ENCODE results near the gene INPP5J. TPM values are rescaled to one million over a fixed set of nuclear protein-coding genes. Genes with fewer than 3 reads are reported as not detected.

INPP5J gene
- total RNA-seq, 1 experiment from 2014 or later: 4.6 TPM

- no TSS peak for BruUV-seq (replicated peaks)
- intact Hi-C loops (cut with micrococcal nuclease; ENCODE audit: unreplicated experiment): no loop called here
- Histone ChIP-seq H3K27ac (ENCODE audit: low read depth, low read length, poor library complexity, severe bottlenecking) (no peak overlapping the region), H3K4me1 (ENCODE audit: insufficient read depth, low read length, poor library complexity, severe bottlenecking) (peaks cover 5% of the 10 kb centered on the region), H3K9me3 (ENCODE audit: low read depth, low read length, poor library complexity, severe bottlenecking) (no peaks in the 10 kb centered on the region), H3K4me3 (ENCODE audit: low read depth, low read length, poor library complexity, severe bottlenecking) (no peak overlapping the region), H3K36me3 (ENCODE audit: insufficient read depth, low read length, poor library complexity, severe bottlenecking) (no peaks in the 10 kb centered on the region), H3K27me3 (replicated peaks; ENCODE audit: insufficient read depth, low read depth, low read length, poor library complexity) (no peaks in the 10 kb centered on the region)
- TF ChIP-seq CTCF (conservative IDR thresholded peaks at IDR 0.05; ENCODE audit: low read depth, low read length) (no peak), EZH2 (IDR thresholded peaks at IDR 0.05; ENCODE audit: borderline replicate concordance, low read depth, low read length, poor library complexity, severe bottlenecking) (no peak)
- POLR2A ChIA-PET (ENCODE audit: low non-redundant PET): no interaction called here
- no peak for DNase-seq (ENCODE audit: low spot score)
- CTCF ChIA-PET: no interaction called here
Observed at GRCh38 chr22:31178859-31179258, 56.1 kb downstream of the INPP5J start.

- intact Hi-C loops (cut with micrococcal nuclease; ENCODE audit: unreplicated experiment): no loop called here
- Histone ChIP-seq H3K27ac (ENCODE audit: low read depth, low read length, poor library complexity, severe bottlenecking) (no peak overlapping the region), H3K36me3 (ENCODE audit: insufficient read depth, low read length, poor library complexity, severe bottlenecking) (no peaks in the 10 kb centered on the region), H3K9me3 (ENCODE audit: low read depth, low read length, poor library complexity, severe bottlenecking) (no peaks in the 10 kb centered on the region), H3K4me1 (ENCODE audit: insufficient read depth, low read length, poor library complexity, severe bottlenecking) (peaks cover 5% of the 10 kb centered on the region), H3K27me3 (replicated peaks; ENCODE audit: insufficient read depth, low read depth, low read length, poor library complexity) (no peaks in the 10 kb centered on the region), H3K4me3 (ENCODE audit: low read depth, low read length, poor library complexity, severe bottlenecking) (no peak overlapping the region)
- TF ChIP-seq EZH2 (IDR thresholded peaks at IDR 0.05; ENCODE audit: borderline replicate concordance, low read depth, low read length, poor library complexity, severe bottlenecking) (no peak), CTCF (conservative IDR thresholded peaks at IDR 0.05; ENCODE audit: low read depth, low read length) (no peak)
- CTCF ChIA-PET: no interaction called here
- BruUV-seq (replicated peaks): no TSS peak
- peak; percentile 50 for DNase-seq (ENCODE audit: low spot score)
- POLR2A ChIA-PET (ENCODE audit: low non-redundant PET): no interaction called here
Observed at GRCh38 chr22:31179345-31179744, 56.6 kb downstream of the INPP5J start.

GRCh38 chr22:31184015-31184414, 61.2 kb downstream of the INPP5J start:
- intact Hi-C loops (cut with micrococcal nuclease; ENCODE audit: unreplicated experiment): no loop called here
- Histone ChIP-seq H3K9me3 (ENCODE audit: low read depth, low read length, poor library complexity, severe bottlenecking) (no peaks in the 10 kb centered on the region), H3K36me3 (ENCODE audit: insufficient read depth, low read length, poor library complexity, severe bottlenecking) (no peaks in the 10 kb centered on the region), H3K27me3 (replicated peaks; ENCODE audit: insufficient read depth, low read depth, low read length, poor library complexity) (no peaks in the 10 kb centered on the region), H3K27ac (ENCODE audit: low read depth, low read length, poor library complexity, severe bottlenecking) (no peak overlapping the region), H3K4me3 (ENCODE audit: low read depth, low read length, poor library complexity, severe bottlenecking) (no peak overlapping the region), H3K4me1 (ENCODE audit: insufficient read depth, low read length, poor library complexity, severe bottlenecking) (peaks cover 5% of the 10 kb centered on the region)
- no TSS peak for BruUV-seq (replicated peaks)
- no peak for TF ChIP-seq EZH2 (IDR thresholded peaks at IDR 0.05; ENCODE audit: borderline replicate concordance, low read depth, low read length, poor library complexity, severe bottlenecking)
- no peak for TF ChIP-seq CTCF (conservative IDR thresholded peaks at IDR 0.05; ENCODE audit: low read depth, low read length)
- ChIA-PET CTCF (no interaction called here), POLR2A (ENCODE audit: low non-redundant PET) (no interaction called here)
- no peak for DNase-seq (ENCODE audit: low spot score)

Small RNAs within 50 kb of the gene (microRNA-seq; reads per million reads assigned to microRNA genes)
- 22.4 reads per million, percentile 44 among the genes with 10 or more reads in this experiment for gene MIR3928

Other genes with a start within 250 kb of the INPP5J start
- gene MORC2, start 154.2 kb upstream of the INPP5J start, total RNA-seq (2021): 54.3 and 60.3 TPM in 2 replicates
- gene TUG1, start 153.7 kb upstream of the INPP5J start, total RNA-seq (2021): 65.8 and 70.0 TPM in 2 replicates
- 40.0 and 43.7 TPM in 2 replicates for gene SMTN, start 41.6 kb upstream of the INPP5J start, total RNA-seq (2021)
- gene SELENOM, start 15.4 kb upstream of the INPP5J start, total RNA-seq (2021): 3.2 and 5.0 TPM in 2 replicates
- 20.4 and 21.5 TPM in 2 replicates for gene PLA2G3, start 17.5 kb downstream of the INPP5J start, total RNA-seq (2021)
- gene RNF185, start 37.2 kb downstream of the INPP5J start, total RNA-seq (2021): 28.2 and 31.8 TPM in 2 replicates
- 27.9 and 33.4 TPM in 2 replicates for gene LIMK2, start 89.3 kb downstream of the INPP5J start, total RNA-seq (2021)
- 0.24 and 0.46 TPM in 2 replicates for gene PIK3IP1, start 169.5 kb downstream of the INPP5J start, total RNA-seq (2021)
- 53.4 and 58.5 TPM in 2 replicates for gene PATZ1, start 223.4 kb downstream of the INPP5J start, total RNA-seq (2021)

All from A673 (cell line).